NCI-H2029 treated with DMSO at 0.1 percent for 48 hours (cell line): ENCODE data around the gene SCN3B.
"Not testable (repeated sequence)": the region's sequence is repeated elsewhere in the genome, so short reads cannot be mapped to it uniquely, and the experiment has no call there.

Experiments
- DNase-seq: peaks from one replicate; lab custom pipeline; 2025; lab: John Stamatoyannopoulos, UW

SCN3B gene

GRCh38 chr11:123654566-123655081 lies at the start of gene SCN3B:
Gene SCN3B (minus strand): TSS chr11:123654624. CDS start chr11:123653801, 823 bp downstream.
- DNase-seq = peak; percentile 58

- no peak for DNase-seq
Observed at GRCh38 chr11:123702696-123703095, 48.3 kb upstream of the SCN3B start.

- DNase-seq = no peak
Observed at GRCh38 chr11:123702139-123702538, 47.7 kb upstream of the SCN3B start.

GRCh38 chr11:123700772-123701171 lies 46.3 kb upstream of the SCN3B start:
- no peak for DNase-seq

- no peak for DNase-seq
Observed at GRCh38 chr11:123698546-123699127, 44.2 kb upstream of the SCN3B start.

- DNase-seq = no peak
Observed at GRCh38 chr11:123696183-123696582, 41.8 kb upstream of the SCN3B start.

GRCh38 chr11:123695231-123695630 lies 40.8 kb upstream of the SCN3B start:
- no peak for DNase-seq

GRCh38 chr11:123694551-123694950 lies 40.1 kb upstream of the SCN3B start:
- no peak for DNase-seq

- DNase-seq = no peak
Observed at GRCh38 chr11:123692961-123693360, 38.5 kb upstream of the SCN3B start.

GRCh38 chr11:123690485-123690884 lies 36.1 kb upstream of the SCN3B start:
- DNase-seq = no peak

GRCh38 chr11:123684601-123685000 lies 30.2 kb upstream of the SCN3B start:
- DNase-seq = no peak

GRCh38 chr11:123683428-123684170 lies 29.2 kb upstream of the SCN3B start:
- DNase-seq = no peak

- no peak for DNase-seq
Observed at GRCh38 chr11:123682696-123683410, 28.4 kb upstream of the SCN3B start.

GRCh38 chr11:123681030-123681429 lies 26.6 kb upstream of the SCN3B start:
- no peak for DNase-seq

GRCh38 chr11:123678246-123678645 lies 23.8 kb upstream of the SCN3B start:
- no peak for DNase-seq

- DNase-seq = no peak
Observed at GRCh38 chr11:123677510-123677909, 23.1 kb upstream of the SCN3B start.

GRCh38 chr11:123674297-123674696 lies 19.9 kb upstream of the SCN3B start:
- no peak for DNase-seq

GRCh38 chr11:123672568-123672967 lies 18.1 kb upstream of the SCN3B start:
- DNase-seq = no peak

GRCh38 chr11:123671534-123671933 lies 17.1 kb upstream of the SCN3B start:
- DNase-seq = no peak

- DNase-seq = no peak
Observed at GRCh38 chr11:123670081-123670480, 15.7 kb upstream of the SCN3B start.

- DNase-seq = no peak
Observed at GRCh38 chr11:123665306-123665705, 10.9 kb upstream of the SCN3B start.

GRCh38 chr11:123659965-123660364 lies 5.5 kb upstream of the SCN3B start:
- DNase-seq = not testable (repeated sequence)

- no peak for DNase-seq
Observed at GRCh38 chr11:123659311-123659710, 4.9 kb upstream of the SCN3B start.
